AG04450 (cell line): ENCODE results near the gene FBXO21. TPM values are rescaled to one million over a fixed set of nuclear protein-coding genes. Genes with fewer than 3 reads are reported as not detected.

Experiments
- CTCF ChIA-PET: fragments of 300-600, 350-600 bp; formaldehyde crosslinking; extraction: SDS; loops from one replicate; lab custom pipeline; 2022; ENCODE audit warnings: antibody characterized with exemption, inconsistent platforms; lab: Charles Lee
- POLR2A ChIA-PET: fragments of 350-600 bp; formaldehyde crosslinking; extraction: SDS; loops from one replicate; lab custom pipeline; 2021; ENCODE audit warnings: antibody characterized with exemption, inconsistent platforms; lab: Yijun Ruan, JAX
- DNase-seq: peaks from one replicate; pipeline ENCODE4 v3.0.0-alpha.2; 2011; ENCODE audit warnings: low read depth, low spot score
- H3K27ac ChIP-seq: one replicate; pipeline ENCODE4 v1.5.1; 2012; ENCODE audit warnings: low read depth, low read length, control low read depth
- H3K27me3 ChIP-seq: one replicate; pipeline ENCODE4 v1.6.0; 2012; ENCODE audit warnings: low read length; ENCODE audit not compliant: control insufficient read depth, insufficient read depth
- H3K4me3 ChIP-seq: 2 replicates; pipeline ENCODE4 v1.5.1; 2011; ENCODE audit warnings: mild to moderate bottlenecking, low read depth, low read length, control low read depth
- H3K9me3 ChIP-seq: 2 replicates; pipeline ENCODE4 v1.5.1; 2012; ENCODE audit warnings: low read length; ENCODE audit not compliant: control insufficient read depth, insufficient read depth
- polyA plus RNA-seq: library from polyadenylated mRNA; depleted of rRNA; stranded (reverse); fragments of >200 nt; gene quantifications from 2 replicates; pipeline ENCODE4 v1.2.3, GENCODE V29; 2011
- TF ChIP-seq, protein P1 (sequence below): IDR thresholded peaks from 2 replicates; pipeline ENCODE4 v1.5.1; 2011; ENCODE audit warnings: low read depth, low read length, control low read depth, inconsistent platforms

FBXO21 gene
- polyA plus RNA-seq, 1 experiment: 38.9 TPM

DNA sequence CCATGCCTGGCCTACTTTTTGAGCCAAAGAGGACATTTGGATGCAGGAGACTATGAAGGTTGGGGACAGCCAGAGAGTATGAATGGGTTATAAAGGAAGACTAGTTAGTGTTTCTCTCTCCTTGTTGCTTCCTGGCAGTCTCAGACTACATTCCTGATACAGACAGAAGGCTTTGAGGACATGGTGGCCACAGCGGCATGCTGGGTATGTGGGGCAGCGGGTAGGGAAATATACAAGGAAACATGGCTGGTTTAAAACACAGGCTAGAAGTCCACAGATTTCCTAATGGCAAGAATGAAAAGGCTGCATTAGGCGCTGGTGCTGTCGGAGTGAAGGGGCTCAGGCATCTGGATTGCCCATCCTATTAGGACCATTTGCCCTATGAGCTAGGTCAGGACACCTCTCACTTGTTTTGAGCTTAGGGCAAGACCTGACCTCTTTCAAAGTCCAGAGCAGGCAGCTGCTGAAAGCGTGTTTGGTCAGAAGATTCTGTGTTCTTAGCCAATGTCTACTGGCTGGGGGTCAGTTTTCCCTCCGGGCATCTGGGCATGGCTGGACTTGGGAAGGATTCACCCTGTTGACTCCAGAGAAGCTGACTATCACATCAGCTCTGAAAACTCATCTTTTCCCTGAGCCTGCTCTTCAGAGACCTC lies 20.1 kb upstream of the FBXO21 start:
- H3K4me3 ChIP-seq: no peak overlapping the region
- no peaks in the 10 kb centered on the region for H3K27me3 ChIP-seq
- no peak for DNase-seq
- TF ChIP-seq, protein P1, sequence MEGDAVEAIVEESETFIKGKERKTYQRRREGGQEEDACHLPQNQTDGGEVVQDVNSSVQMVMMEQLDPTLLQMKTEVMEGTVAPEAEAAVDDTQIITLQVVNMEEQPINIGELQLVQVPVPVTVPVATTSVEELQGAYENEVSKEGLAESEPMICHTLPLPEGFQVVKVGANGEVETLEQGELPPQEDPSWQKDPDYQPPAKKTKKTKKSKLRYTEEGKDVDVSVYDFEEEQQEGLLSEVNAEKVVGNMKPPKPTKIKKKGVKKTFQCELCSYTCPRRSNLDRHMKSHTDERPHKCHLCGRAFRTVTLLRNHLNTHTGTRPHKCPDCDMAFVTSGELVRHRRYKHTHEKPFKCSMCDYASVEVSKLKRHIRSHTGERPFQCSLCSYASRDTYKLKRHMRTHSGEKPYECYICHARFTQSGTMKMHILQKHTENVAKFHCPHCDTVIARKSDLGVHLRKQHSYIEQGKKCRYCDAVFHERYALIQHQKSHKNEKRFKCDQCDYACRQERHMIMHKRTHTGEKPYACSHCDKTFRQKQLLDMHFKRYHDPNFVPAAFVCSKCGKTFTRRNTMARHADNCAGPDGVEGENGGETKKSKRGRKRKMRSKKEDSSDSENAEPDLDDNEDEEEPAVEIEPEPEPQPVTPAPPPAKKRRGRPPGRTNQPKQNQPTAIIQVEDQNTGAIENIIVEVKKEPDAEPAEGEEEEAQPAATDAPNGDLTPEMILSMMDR: no peak
- no peak overlapping the region for H3K27ac ChIP-seq
- CTCF ChIA-PET: interaction anchor here (1.4 to 4.4 kb wide), 4 partner anchors 10 to 647 kb away, joined by 3 to 60 read pairs (median 24); no protein-coding TSS in a partner anchor
- POLR2A ChIA-PET: no interaction called here
- H3K9me3 ChIP-seq: no peaks in the 10 kb centered on the region

DNA sequence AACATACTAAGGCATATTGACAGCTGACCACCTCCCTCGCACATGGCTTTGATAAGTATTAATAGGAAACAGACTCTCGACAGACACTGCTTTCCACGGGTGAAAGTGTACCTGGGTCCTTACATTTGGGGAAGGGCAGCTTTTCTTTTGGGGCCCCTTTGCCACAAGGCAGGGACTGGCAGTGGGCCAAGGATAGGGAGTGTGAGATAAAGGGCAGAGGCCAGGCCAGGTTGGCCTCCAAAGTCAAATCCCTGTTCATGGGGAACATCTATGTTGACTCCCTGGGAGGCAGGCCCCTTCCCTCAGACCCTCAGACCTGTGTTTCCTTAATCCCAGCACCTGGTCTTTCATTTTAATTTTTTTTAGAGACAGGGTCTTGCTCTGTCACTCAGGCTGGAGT lies 19.4 kb upstream of the FBXO21 start:
- Histone ChIP-seq H3K27me3 (no peaks in the 10 kb centered on the region), H3K9me3 (no peaks in the 10 kb centered on the region), H3K4me3 (no peak overlapping the region), H3K27ac (no peak overlapping the region)
- TF ChIP-seq, protein P1: no peak
- ChIA-PET POLR2A (no interaction called here), CTCF (no interaction called here)
- no peak for DNase-seq

DNA sequence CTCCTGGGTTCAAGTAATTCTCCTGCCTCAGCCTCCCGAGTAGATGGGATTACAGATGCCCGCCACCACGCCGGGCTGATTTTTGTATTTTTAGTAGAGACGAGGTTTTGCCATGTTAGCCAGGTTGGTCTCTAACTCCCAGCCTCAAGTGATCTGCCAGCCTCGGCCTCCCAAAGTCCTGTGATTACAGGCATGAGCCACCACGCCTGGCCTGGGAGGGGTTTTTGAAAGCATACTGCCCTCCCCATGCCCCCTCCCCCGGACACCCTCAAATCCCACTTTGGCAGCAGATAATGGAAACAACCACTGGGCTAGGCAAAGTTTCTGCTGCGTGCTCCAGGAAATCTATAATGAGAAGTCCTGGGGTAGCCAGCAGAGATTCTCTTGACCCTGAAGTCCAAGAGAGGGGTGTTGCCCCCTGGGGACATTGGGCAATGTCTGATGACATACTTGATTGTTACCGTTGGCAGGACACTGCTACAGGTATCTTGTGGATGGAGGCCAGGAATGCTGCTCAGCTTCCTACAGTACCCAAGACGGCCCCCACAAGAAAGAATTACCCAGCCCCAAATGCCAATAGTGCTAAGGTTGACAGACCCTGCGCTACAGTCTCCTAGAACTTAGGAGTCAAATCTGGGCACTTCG lies 18.7 kb upstream of the FBXO21 start:
- Histone ChIP-seq H3K27me3 (no peaks in the 10 kb centered on the region), H3K4me3 (no peak overlapping the region), H3K27ac (peak overlapping the region; percentile 11), H3K9me3 (no peaks in the 10 kb centered on the region)
- POLR2A ChIA-PET: no interaction called here
- CTCF ChIA-PET: no interaction called here
- TF ChIP-seq, protein P1: no peak
- no peak for DNase-seq

DNA sequence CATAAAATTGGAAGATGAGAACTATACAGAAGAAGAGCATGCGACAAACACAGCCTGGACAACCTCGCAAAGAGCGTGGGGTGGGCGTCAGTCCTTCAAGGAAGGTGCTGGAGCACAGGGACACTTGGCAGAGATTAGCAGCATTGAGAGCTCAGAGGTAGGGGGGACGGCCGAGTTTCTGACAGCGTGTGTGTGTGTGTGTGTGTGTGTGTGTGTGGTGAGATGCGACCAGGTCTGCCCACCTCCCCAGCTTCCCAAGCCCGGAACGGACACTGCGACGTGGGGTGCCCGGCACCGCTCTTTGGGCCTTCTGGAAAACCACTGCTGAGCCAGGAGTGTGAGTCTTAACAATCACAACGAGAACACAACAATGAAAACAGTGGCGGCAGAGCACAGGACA lies 17.9 kb upstream of the FBXO21 start:
- H3K27ac ChIP-seq: no peak overlapping the region
- TF ChIP-seq, protein P1: no peak
- no peak overlapping the region for H3K4me3 ChIP-seq
- no peaks in the 10 kb centered on the region for H3K27me3 ChIP-seq
- POLR2A ChIA-PET: no interaction called here
- no peaks in the 10 kb centered on the region for H3K9me3 ChIP-seq
- CTCF ChIA-PET: interaction anchor here (0.7 kb wide), 1 partner anchor 629 kb away, joined by 3 read pairs; no protein-coding TSS in a partner anchor
- no peak for DNase-seq

DNA sequence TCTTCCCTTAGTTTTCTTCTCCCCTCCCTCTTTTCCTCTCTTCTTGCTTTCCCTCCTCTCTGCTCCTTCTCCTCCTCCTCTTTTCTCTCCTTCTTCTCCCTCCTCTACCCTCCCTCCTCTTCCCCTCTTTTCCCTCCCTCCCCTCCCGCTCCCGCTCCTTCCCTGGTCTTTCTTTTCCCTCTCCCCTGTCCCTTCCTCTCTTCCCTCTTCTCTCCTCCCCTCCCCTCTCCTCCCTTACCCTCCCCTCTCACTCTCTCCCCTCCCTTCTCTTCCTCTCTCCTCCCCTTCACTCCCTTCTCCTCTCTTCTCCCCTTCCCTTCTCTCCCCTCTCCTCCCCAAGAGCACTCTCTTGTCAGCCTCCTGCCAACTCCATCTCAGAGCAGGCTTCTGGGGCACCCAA lies 17.4 kb upstream of the FBXO21 start:
- Histone ChIP-seq H3K4me3 (no peak overlapping the region), H3K27me3 (no peaks in the 10 kb centered on the region), H3K27ac (no peak overlapping the region), H3K9me3 (no peaks in the 10 kb centered on the region)
- ChIA-PET POLR2A (no interaction called here), CTCF (interaction anchor here (0.7 kb wide), 1 partner anchor 630 kb away, joined by 3 read pairs; no protein-coding TSS in a partner anchor)
- TF ChIP-seq, protein P1: no peak
- DNase-seq: no peak
